Activated T-cell treated with anti-CD3 and anti-CD28 coated beads, Interleukin-2, amount 50 U/mL, for 48 hours (primary cell): Measurements from ENCODE around the gene PHACTR3.
"Not testable (repeated sequence)": the region's sequence is repeated elsewhere in the genome, so short reads cannot be mapped to it uniquely, and the experiment has no call there.

Experiments
- DNase-seq, 2 experiments: peaks; one replicate each; pipeline ENCODE4 v3.0.0-alpha.2; 2020

PHACTR3 gene

GRCh38 chr20:59835448-59836395 is 231.4 kb downstream of the PHACTR3 start:
- no peak for DNase-seq

GRCh38 chr20:59836767-59837166 is 232.4 kb downstream of the PHACTR3 start:
- no peak for DNase-seq

GRCh38 chr20:59837623-59838394 is 233.5 kb downstream of the PHACTR3 start:
- DNase-seq = no peak

DNA sequence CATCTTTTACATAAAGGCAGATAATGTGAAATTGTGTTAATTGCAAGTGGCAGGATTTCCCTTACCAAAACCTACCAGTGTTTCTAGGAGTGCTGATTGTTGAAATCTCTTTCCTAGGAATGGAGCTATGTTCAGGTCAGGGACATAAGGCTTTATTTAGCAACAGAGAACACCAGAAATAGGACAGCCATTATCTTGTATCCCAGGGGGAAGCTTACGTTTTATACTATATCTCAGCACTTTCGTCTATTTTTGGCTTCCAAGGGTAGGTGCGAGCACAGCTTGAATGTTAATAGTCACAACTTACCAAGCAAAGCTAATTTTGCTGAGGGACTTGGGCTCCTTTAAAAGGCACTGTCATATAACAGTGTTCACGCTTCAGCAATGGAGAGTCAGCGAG is 235.1 kb downstream of the PHACTR3 start:
- no peak for DNase-seq

GRCh38 chr20:59845472-59845871 is 241.1 kb downstream of the PHACTR3 start:
- DNase-seq = no peak

GRCh38 chr20:59848182-59848581 is 243.8 kb downstream of the PHACTR3 start:
- DNase-seq = no peak

GRCh38 chr20:59850018-59850641 is 245.8 kb downstream of the PHACTR3 start:
- DNase-seq = no peak

GRCh38 chr20:59856526-59856925 is 252.2 kb downstream of the PHACTR3 start:
- DNase-seq = not testable (repeated sequence)

GRCh38 chr20:59856941-59857340 is 252.6 kb downstream of the PHACTR3 start:
- not testable (repeated sequence) for DNase-seq

- DNase-seq = no peak
Observed at GRCh38 chr20:59857966-59858365, 253.6 kb downstream of the PHACTR3 start.

- DNase-seq = no peak
Observed at GRCh38 chr20:59858425-59858824, 254.1 kb downstream of the PHACTR3 start.

GRCh38 chr20:59861401-59861800 is 257.1 kb downstream of the PHACTR3 start:
- DNase-seq = no peak

DNA sequence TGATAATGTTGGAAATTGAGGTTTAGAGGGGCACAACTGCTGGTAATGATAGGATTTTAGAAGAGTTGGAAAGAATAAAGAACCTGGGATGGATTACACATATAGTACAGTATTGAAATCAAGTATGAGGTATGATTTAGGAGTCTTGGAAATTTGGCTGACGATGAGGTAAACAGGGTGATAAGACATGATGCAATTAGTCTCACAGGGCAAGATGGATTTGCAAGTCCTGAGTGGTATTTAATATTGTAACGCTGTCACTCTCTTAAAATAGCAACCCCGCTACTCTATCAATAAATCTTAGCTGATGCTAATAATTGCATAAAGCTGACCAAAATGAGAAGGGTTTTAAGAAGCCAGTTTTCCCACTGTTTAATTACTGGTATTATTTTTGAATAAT is 258.7 kb downstream of the PHACTR3 start:
- DNase-seq = no peak

- no peak for DNase-seq
Observed at GRCh38 chr20:59864726-59865125, 260.4 kb downstream of the PHACTR3 start.

DNA sequence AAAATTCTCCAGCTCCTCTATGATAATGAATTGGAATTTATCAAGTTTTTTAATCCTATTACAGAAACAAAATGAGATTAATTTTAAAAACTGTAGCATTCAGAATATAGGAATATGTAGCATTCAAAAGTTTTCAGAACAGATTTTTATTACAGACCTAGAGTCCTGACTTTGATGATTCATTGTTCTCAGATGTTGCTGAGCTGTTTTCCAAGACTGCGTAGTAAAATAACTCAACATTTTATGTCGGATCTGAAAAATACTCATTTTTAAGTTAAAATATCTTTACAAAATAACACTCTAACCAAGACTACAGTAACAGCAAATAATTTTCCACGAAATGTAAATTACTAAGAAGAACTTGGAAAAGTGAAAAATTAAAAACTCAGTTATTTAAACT is 262.0 kb downstream of the PHACTR3 start:
- DNase-seq = no peak

DNA sequence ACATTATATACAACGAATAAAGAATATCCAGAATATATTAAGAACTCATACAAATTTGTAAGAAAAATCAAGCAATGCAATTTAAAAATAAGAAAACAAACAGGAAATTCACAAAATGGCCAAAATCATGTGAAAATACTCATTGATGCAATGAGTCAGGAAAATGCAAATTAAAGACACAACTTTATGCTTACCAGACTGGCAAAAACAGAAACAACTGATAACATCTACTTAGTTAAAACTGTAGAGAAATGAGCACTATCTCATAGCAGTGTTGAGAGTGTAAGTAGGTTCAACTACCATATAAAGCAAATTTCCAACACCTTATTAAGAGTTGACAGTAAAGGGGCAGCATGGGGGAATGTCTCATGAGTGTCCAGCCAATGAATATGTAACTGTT is 266.8 kb downstream of the PHACTR3 start:
- no peak for DNase-seq

DNA sequence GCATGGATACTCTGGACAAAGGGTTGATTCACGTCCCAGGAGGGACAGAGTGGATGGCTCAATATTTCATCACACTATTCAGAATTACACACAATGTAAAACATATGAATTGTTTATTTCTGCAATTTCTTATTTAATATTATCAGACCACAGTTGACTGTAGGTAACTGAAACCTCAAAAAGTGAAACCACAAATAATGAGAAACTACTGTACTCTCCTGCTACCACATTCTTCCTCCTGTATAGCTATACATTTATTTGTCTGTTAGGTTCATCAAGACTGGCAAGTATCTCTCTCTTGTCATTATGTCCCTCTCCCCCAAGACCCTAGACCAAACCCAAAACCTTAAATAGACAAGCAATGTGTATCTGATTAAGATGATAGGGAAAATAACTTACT is 269.1 kb downstream of the PHACTR3 start:
- no peak for DNase-seq

- no peak for DNase-seq
Observed at GRCh38 chr20:59880198-59880597, 275.9 kb downstream of the PHACTR3 start.

DNA sequence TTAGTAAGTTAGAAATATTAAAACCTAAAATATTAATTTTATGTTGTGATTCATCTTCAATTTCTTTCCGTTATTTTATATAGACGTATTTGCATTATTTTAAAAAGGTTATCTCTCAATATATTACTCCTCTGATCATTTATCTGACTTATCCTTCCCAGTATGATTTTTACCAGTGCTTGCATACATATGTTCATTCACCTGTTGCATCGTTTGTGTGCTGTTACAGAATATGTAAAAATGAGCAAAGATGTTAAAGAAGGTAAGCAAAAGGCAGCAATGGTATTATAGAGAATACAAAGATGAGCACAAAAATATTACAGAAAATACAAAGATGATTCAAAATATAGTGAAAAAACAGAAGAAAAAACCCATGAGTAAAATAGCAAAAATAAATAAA is 280.2 kb downstream of the PHACTR3 start:
- DNase-seq = no peak

DNA sequence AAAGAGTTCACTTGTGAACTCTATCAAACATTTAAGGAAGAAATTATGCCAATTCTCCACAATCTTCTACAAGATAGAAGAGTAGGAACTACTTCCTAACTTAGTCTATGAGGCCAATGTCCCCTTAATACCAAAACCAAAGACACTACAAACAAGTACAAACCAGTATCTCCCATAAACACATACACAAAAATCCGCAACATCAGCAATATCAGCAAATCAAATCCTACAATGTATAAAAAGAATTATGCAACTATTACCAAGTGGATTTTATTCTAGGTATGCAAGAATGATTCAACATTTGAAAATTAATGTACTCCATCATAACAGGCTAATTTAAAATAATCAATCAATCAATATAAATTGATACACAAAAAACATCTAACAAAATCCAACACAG is 283.7 kb downstream of the PHACTR3 start:
- DNase-seq = no peak

DNA sequence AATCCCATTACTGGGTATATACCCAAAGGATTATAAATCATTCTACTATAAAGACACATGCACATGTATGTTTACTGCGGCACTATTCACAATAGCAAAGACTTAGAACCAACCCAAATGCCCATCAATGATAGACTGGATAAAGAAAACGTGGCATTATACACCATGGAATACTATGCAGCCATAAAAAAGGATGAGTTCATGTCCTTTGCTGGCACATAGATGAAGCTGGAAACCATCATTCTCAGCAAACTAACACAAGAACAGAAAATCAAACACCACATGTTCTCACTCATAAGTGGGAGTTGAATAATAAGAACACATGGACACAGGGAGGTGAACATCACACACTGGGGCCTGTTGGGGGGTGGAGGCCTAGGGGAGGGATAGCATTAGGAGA is 285.7 kb downstream of the PHACTR3 start:
- DNase-seq = not testable (repeated sequence)

- no peak for DNase-seq
Observed at GRCh38 chr20:59891581-59891980, 287.2 kb downstream of the PHACTR3 start.

GRCh38 chr20:59895908-59896307 is 291.6 kb downstream of the PHACTR3 start:
- no peak for DNase-seq
